Subcutaneous adipose tissue (tissue), 4 donors: ENCODE measurements around the gene RASGRP2. TPM values are rescaled to one million over a fixed set of nuclear protein-coding genes. Genes with fewer than 3 reads are reported as not detected.

Experiments used
- CTCF ChIP-seq: fragments of 450-650 bp; IDR thresholded peaks from one replicate; pipeline ENCODE4 v1.5.1; 2016; ENCODE audit warnings: low read depth, mild to moderate bottlenecking, control low read depth, antibody characterized with exemption, moderate library complexity
- total RNA-seq, 4 donors: library from RNA; depleted of rRNA; stranded (reverse); fragments of >200 nt; gene quantifications; one replicate each; pipeline ENCODE4 v1.1.0, GENCODE V29; 2016

The RASGRP2 gene
- total RNA-seq, 4 donors from 2014 or later, result 6.8 to 47.5 (median 14.6) TPM

GRCh38 chr11:64759131-64759721, 15.3 kb upstream of the RASGRP2 start:
- no peak for TF ChIP-seq CTCF

GRCh38 chr11:64758330-64759079, 14.6 kb upstream of the RASGRP2 start:
- no peak for TF ChIP-seq CTCF

GRCh38 chr11:64757549-64758329, 13.8 kb upstream of the RASGRP2 start:
- TF ChIP-seq CTCF, result no peak

- TF ChIP-seq CTCF, result no peak
Measured at GRCh38 chr11:64755681-64756361, 11.9 kb upstream of the RASGRP2 start.

GRCh38 chr11:64754919-64755662, 11.1 kb upstream of the RASGRP2 start:
- no peak for TF ChIP-seq CTCF

- no peak for TF ChIP-seq CTCF
Measured at GRCh38 chr11:64754124-64754918, 10.4 kb upstream of the RASGRP2 start.
